Right atrium auricular region (tissue), 2 donors: Measurements from ENCODE around the gene OXSR1. TPM values are rescaled to one million over a fixed set of nuclear protein-coding genes. Genes with fewer than 3 reads are reported as not detected.
"Not testable (repeated sequence)": the region's sequence is repeated elsewhere in the genome, so short reads cannot be mapped to it uniquely, and the experiment has no call there.

Source experiments
- DNase-seq: peaks from one replicate; pipeline ENCODE4 v3.0.0-alpha.2; 2019; ENCODE audit warnings: low spot score
- H3K27ac ChIP-seq, 2 donors: fragments of 200-600 bp; sonication (generic); 1 replicate in 1 of 2; 2 replicates in 1 of 2; pipeline ENCODE4 v1.5.1; 2016 to 2019
- H3K27me3 ChIP-seq, 2 donors: fragments of 200-600 bp; sonication (generic); one replicate each; pipeline versions ENCODE4 v1.5.1 to v1.6.0; 2017 to 2019
- H3K36me3 ChIP-seq: fragments of 200-600 bp; sonication (generic); one replicate; pipeline ENCODE4 v1.5.1; 2016
- H3K4me1 ChIP-seq, 2 donors: fragments of 200-600 bp; sonication (generic); one replicate each; pipeline versions ENCODE4 v1.5.1 to v1.6.0; 2017 to 2019
- H3K4me3 ChIP-seq, 2 donors: fragments of 200-600 bp; sonication (generic); 1 replicate in 1 of 2; 2 replicates in 1 of 2; pipeline ENCODE4 v1.5.1; 2017 to 2019; ENCODE audit warnings: mild to moderate bottlenecking in 1 of 2, moderate library complexity in 1 of 2
- H3K9me3 ChIP-seq, 2 donors: fragments of 200-600 bp; sonication (generic); one replicate each; pipeline ENCODE4 v1.5.1; 2019
- total RNA-seq, 2 donors: library from RNA; depleted of rRNA; stranded (reverse); fragments of >200 nt; gene quantifications; one replicate each; pipeline ENCODE4 v1.1.0, GENCODE V29; 2016
- TF ChIP-seq, protein P1 (sequence below), 2 donors: fragments of 200-600 bp; sonication (generic); IDR thresholded peaks; one replicate each; pipeline ENCODE4 v1.5.1; 2019; ENCODE audit warnings: antibody characterized with exemption in 2 of 2

OXSR1 gene
- total RNA-seq, 2 donors from 2014 or later = 25.8 to 27.2 TPM

DNA sequence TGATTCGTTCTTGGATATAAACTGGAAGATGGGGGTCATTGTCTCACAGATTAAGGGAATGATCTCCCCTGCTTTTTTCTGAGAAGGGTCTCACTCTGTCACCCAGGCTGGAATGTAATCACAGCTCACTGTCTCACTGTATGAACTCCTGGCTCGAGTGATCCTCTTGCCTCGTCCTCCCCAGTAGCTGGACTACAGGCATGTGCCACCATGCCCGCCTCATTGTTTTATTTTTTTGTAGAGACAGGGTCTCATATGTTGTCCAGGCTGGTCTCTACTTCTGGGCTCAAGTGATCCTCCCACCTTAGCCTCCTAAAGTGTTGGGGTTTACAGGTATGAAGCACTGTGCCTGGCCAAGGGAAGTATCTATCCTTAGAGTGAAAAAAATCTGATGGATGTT is 5.4 kb downstream of the OXSR1 start:
- TF ChIP-seq, protein P1, sequence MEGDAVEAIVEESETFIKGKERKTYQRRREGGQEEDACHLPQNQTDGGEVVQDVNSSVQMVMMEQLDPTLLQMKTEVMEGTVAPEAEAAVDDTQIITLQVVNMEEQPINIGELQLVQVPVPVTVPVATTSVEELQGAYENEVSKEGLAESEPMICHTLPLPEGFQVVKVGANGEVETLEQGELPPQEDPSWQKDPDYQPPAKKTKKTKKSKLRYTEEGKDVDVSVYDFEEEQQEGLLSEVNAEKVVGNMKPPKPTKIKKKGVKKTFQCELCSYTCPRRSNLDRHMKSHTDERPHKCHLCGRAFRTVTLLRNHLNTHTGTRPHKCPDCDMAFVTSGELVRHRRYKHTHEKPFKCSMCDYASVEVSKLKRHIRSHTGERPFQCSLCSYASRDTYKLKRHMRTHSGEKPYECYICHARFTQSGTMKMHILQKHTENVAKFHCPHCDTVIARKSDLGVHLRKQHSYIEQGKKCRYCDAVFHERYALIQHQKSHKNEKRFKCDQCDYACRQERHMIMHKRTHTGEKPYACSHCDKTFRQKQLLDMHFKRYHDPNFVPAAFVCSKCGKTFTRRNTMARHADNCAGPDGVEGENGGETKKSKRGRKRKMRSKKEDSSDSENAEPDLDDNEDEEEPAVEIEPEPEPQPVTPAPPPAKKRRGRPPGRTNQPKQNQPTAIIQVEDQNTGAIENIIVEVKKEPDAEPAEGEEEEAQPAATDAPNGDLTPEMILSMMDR (IDR thresholded peaks at IDR 0.05) = no peak
- no peak overlapping the region for H3K4me3 ChIP-seq
- no peak for DNase-seq
- H3K27ac ChIP-seq = no peak overlapping the region
- H3K9me3 ChIP-seq = no peaks in the 10 kb centered on the region
- no peaks in the 10 kb centered on the region for H3K36me3 ChIP-seq
- H3K27me3 ChIP-seq = no peaks in the 10 kb centered on the region
- H3K4me1 ChIP-seq = peaks cover 0 to 31% of the 10 kb centered on the region in 2 donors

DNA sequence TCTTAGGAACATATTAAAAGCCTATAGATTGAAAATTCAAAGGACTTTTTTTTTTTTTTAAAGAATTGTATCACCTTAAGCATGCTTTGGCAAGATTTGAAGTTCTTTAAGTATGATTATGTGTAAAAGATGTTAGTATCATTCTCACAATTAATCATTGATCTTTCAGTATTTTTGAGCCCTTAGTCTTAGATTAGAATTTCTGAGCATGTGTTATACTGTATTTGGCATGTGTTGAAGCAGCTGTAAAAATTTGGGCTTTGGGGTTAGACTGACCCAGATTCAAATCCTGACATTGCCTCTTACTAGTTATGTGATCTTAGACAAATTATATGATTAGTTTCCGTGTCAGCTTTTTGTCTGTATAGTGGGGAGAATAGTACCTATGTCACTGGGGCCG is 6.3 kb downstream of the OXSR1 start:
- no peak for DNase-seq
- Histone ChIP-seq H3K36me3 (no peaks in the 10 kb centered on the region), H3K27me3 (no peaks in the 10 kb centered on the region), H3K27ac (no peak overlapping the region), H3K4me3 (no peak overlapping the region), H3K9me3 (no peaks in the 10 kb centered on the region), H3K4me1 (peaks cover 0 to 24% of the 10 kb centered on the region in 2 donors)
- TF ChIP-seq, protein P1 (IDR thresholded peaks at IDR 0.05) = no peak

DNA sequence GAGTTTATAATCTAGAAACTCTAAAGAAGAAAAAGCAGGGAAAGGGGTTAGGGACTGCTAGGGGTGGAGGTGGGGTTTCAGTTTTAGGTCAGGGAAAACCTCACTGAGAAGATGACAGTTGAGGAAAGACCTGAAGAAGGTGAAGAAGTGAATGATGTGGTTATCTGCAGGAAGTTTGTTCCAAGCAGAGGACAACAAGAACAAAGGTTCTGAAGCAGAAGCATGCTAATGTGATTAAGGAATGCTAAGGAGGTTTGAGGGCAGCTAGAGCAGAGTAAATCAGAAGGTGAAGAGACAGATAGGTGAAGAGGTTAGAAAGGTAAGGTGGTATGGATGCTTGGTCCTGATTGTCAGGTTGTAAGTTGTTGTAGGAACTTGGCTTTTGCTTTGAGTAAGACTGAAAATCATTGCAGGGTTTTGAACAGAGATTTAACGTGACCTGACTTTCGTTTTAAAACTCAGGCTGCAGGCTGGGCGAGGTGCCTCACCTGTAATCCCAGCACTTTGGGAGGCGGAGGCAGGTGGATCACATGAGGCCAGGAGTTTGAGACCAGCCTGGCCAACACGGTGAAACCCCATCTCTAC is 8.6 kb downstream of the OXSR1 start:
- TF ChIP-seq, protein P1 (IDR thresholded peaks at IDR 0.05) = no peak
- Histone ChIP-seq H3K36me3 (no peaks in the 10 kb centered on the region), H3K4me1 (peaks cover 0 to 14% of the 10 kb centered on the region in 2 donors), H3K9me3 (no peaks in the 10 kb centered on the region), H3K4me3 (no peak overlapping the region), H3K27me3 (no peaks in the 10 kb centered on the region), H3K27ac (no peak overlapping the region)
- DNase-seq = no peak

DNA sequence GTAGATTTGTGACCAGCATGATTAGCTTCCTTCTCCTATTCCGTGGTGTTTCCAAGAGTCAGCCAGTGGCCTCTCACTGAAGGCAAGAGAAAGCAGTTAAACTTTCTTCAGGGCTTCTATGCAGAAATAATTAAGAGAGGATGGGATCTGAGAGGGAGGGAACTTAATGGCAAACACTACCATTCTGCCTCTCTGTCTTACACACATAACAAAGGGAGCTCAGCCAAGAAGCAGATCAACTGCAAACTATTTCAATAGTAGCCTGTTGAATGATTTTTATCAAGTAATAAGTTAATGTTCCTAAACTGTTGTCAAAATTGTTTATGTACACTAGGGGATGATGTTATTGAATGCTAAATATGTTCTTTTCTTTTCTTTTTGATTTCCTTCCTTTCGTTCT is 11.8 kb downstream of the OXSR1 start:
- H3K27ac ChIP-seq = no peak overlapping the region
- no peak for DNase-seq
- no peak overlapping the region for H3K4me3 ChIP-seq
- TF ChIP-seq, protein P1 (IDR thresholded peaks at IDR 0.05) = no peak
- H3K27me3 ChIP-seq = no peaks in the 10 kb centered on the region
- no peaks in the 10 kb centered on the region for H3K36me3 ChIP-seq
- peaks cover 0 to 12% of the 10 kb centered on the region in 2 donors for H3K4me1 ChIP-seq
- H3K9me3 ChIP-seq = no peaks in the 10 kb centered on the region

DNA sequence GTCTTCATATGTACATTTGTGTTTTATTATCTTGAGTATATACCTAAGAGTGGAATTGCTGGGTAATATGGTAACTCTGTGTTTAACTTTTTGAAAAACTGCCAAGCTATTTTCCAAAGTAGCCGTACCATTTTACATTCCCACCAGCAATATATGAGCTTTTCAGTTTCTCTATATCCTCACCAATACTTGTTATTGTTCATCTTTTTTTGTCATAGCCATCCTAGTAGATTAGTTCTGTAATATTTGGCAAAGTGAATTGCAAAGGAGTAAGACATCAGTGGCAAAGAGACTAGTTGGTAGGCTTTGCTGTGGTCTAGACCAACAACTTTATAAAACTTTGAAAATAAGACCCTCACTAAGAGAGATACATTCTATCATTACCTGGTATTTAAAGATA is 21.4 kb downstream of the OXSR1 start:
- Histone ChIP-seq H3K4me3 (no peak overlapping the region), H3K27ac (no peak overlapping the region), H3K9me3 (no peaks in the 10 kb centered on the region), H3K4me1 (no peaks in the 10 kb centered on the region), H3K36me3 (peaks cover 34% of the 10 kb centered on the region), H3K27me3 (no peaks in the 10 kb centered on the region)
- DNase-seq = no peak
- TF ChIP-seq, protein P1 (IDR thresholded peaks at IDR 0.05) = no peak

DNA sequence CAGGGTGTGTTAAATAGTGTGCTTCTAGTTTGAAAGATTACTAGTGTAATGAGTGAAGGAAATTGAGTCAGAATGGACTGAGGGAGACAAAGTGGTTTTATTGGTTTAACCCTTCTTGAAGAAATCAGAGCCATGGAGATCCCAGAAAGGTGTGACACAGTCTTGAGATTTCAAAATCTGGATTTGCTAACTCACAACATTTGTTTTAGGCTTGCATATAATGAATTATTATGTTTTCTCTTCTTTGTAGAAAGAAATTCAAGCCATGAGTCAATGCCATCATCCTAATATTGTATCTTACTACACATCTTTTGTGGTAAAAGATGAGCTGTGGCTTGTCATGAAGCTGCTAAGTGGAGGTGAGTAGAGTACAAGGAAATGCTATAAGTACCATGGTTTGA is 25.1 kb downstream of the OXSR1 start:
- no peak for DNase-seq
- TF ChIP-seq, protein P1 (IDR thresholded peaks at IDR 0.05) = no peak
- peaks cover 31% of the 10 kb centered on the region for H3K36me3 ChIP-seq

DNA sequence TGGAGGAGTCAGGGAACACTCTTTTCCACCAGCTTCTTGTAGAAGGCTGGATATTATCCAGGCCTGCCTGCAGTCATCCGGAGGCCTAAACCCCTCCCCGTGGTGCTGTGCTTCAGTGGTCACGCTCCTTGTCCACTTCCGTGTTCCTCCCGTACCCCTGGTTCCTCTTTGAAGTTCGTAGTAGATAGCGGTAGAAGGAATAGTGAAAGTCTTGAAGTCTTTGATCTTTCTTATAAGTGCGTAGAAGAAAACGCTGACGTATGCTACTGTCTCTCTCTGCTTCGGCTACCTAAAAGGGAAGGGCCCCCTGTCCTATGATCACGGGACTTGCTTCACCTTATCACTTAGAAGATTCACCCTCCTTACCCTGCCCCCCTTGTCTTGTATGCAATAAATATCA is 37.6 kb downstream of the OXSR1 start:
- not testable (repeated sequence) for H3K4me3 ChIP-seq, H3K27ac ChIP-seq, H3K9me3 ChIP-seq, DNase-seq, H3K27me3 ChIP-seq
- Histone ChIP-seq H3K36me3 (peaks cover 10% of the 10 kb centered on the region), H3K4me1 (peaks cover 0 to 21% of the 10 kb centered on the region in 2 donors)

More for the DNA sequence above, 25.1 kb downstream of the OXSR1 start:
- H3K4me3 ChIP-seq = no peak overlapping the region
- H3K27ac ChIP-seq = no peak overlapping the region
- H3K27me3 ChIP-seq = no peaks in the 10 kb centered on the region
- H3K4me1 ChIP-seq = no peaks in the 10 kb centered on the region
- H3K9me3 ChIP-seq = no peaks in the 10 kb centered on the region
